PC-9 (cell line): ENCODE data around the gene INTS7. TPM values are rescaled to one million over a fixed set of nuclear protein-coding genes. Genes with fewer than 3 reads are reported as not detected.

Experiments
- BruUV-seq: library from RNA; stranded (reverse); fragments of 400-500 nt; replicated peaks from 2 replicates; lab custom pipeline; 2021; lab: Mats Ljungman, UMichigan
- CTCF ChIA-PET: fragments of 300-600 bp; sonication (Branson Sonifier 250); formaldehyde crosslinking; loops from one replicate; lab custom pipeline; 2022; ENCODE audit warnings: antibody characterized with exemption; lab: Charles Lee
- POLR2A ChIA-PET: fragments of 300-600 bp; sonication (Branson Sonifier 250); formaldehyde crosslinking; loops from one replicate; lab custom pipeline; 2022; ENCODE audit warnings: antibody characterized with exemption; ENCODE audit not compliant: unreplicated experiment; lab: Charles Lee
- DNase-seq, 2 experiments: peaks; one replicate each; pipeline versions ENCODE4 v3.0.0 to v3.0.0-alpha.2; 2015 to 2022; ENCODE audit warnings: mixed read lengths in 1 of 2
- H2AFZ ChIP-seq: fragments of 200-600 bp; sonication (generic); 2 replicates; pipeline ENCODE4 v1.8.1; 2017; ENCODE audit warnings: antibody characterized with exemption
- H3F3A ChIP-seq: fragments of 200-600 bp; sonication (generic); 2 replicates; pipeline ENCODE4 v1.8.1; 2017; ENCODE audit warnings: antibody characterized with exemption, mild to moderate bottlenecking, low read depth; ENCODE audit not compliant: insufficient read depth
- H3K27ac ChIP-seq: fragments of 200-600 bp; sonication (generic); 2 replicates; pipeline ENCODE4 v1.6.1; 2016; ENCODE audit warnings: mixed run types
- H3K27me3 ChIP-seq: fragments of 200-600 bp; sonication (generic); 2 replicates; pipeline ENCODE4 v1.6.1; 2016; ENCODE audit warnings: low read depth, mixed run types; ENCODE audit not compliant: insufficient read depth
- H3K36me3 ChIP-seq: fragments of 200-600 bp; sonication (generic); 2 replicates; pipeline ENCODE4 v1.6.1; 2016; ENCODE audit warnings: low read depth, mixed run types
- H3K4me1 ChIP-seq: fragments of 200-600 bp; sonication (generic); replicated peaks from 2 replicates; pipeline ENCODE4 v1.6.1; 2016; ENCODE audit warnings: mixed run types; ENCODE audit not compliant: insufficient read depth
- H3K4me2 ChIP-seq: fragments of 200-600 bp; sonication (generic); 2 replicates; pipeline ENCODE4 v1.6.1; 2017; ENCODE audit warnings: mixed run types
- H3K4me3 ChIP-seq: fragments of 200-600 bp; sonication (generic); 2 replicates; pipeline ENCODE4 v1.6.1; 2016; ENCODE audit warnings: mixed run types
- H3K79me2 ChIP-seq: fragments of 200-600 bp; sonication (generic); 2 replicates; pipeline ENCODE4 v1.6.1; 2017; ENCODE audit warnings: low read depth, mixed run types
- H3K9me2 ChIP-seq: fragments of 200-600 bp; sonication (generic); 2 replicates; pipeline ENCODE4 v1.8.1; 2017; ENCODE audit warnings: mild to moderate bottlenecking; ENCODE audit not compliant: insufficient read depth
- H3K9me3 ChIP-seq: fragments of 200-600 bp; sonication (generic); 2 replicates; pipeline ENCODE4 v1.8.1; 2016; ENCODE audit warnings: low read depth; ENCODE audit not compliant: insufficient read depth
- H4K20me1 ChIP-seq: fragments of 200-600 bp; sonication (generic); 2 replicates; pipeline ENCODE4 v1.8.1; 2017; ENCODE audit not compliant: insufficient read depth
- CTCF ChIP-seq: fragments of 200-600 bp; sonication (generic); conservative IDR thresholded peaks from 2 replicates; pipeline ENCODE4 v1.6.1; 2017; ENCODE audit warnings: mixed run types, antibody characterized with exemption, mild to moderate bottlenecking, moderate library complexity
- EZH2 ChIP-seq: fragments of 200-600 bp; sonication (generic); IDR thresholded peaks from 2 replicates; pipeline ENCODE4 v1.8.0; 2017; ENCODE audit warnings: antibody characterized with exemption, low read depth
- intact Hi-C: fragments of 100-400 bp; cut with micrococcal nuclease; formaldehyde crosslinking; loops from one replicate; pipeline ENCODE4 v1.10.0; 2022; ENCODE audit not compliant: unreplicated experiment
- total RNA-seq: library from RNA; stranded (reverse); gene quantifications from 2 replicates; pipeline ENCODE4 v1.2.3, GENCODE V29; 2021

The INTS7 gene
- total RNA-seq, 1 experiment from 2014 or later = 24.7 TPM

GRCh38 chr1:212077028-212077427, 41.7 kb upstream of the INTS7 start:
- DNase-seq = no peak

GRCh38 chr1:212074856-212075255, 39.5 kb upstream of the INTS7 start:
- Histone ChIP-seq H3K4me3 (no peak overlapping the region), H3K27me3 (no peaks in the 10 kb centered on the region), H3K79me2 (no peaks in the 10 kb centered on the region), H3F3A (no peaks in the 10 kb centered on the region), H2AFZ (no peak overlapping the region), H3K9me2 (no peaks in the 10 kb centered on the region), H3K4me1 (no peaks in the 10 kb centered on the region), H4K20me1 (no peaks in the 10 kb centered on the region), H3K4me2 (no peak overlapping the region), H3K9me3 (no peaks in the 10 kb centered on the region), H3K36me3 (peaks cover 24% of the 10 kb centered on the region), H3K27ac (no peak overlapping the region)
- intact Hi-C loops = loop anchor here (5.0 kb wide), 1 partner anchor 707 kb away; no protein-coding TSS in a partner anchor
- ChIA-PET CTCF (no interaction called here), POLR2A (no interaction called here)
- DNase-seq = no peak
- BruUV-seq = no TSS peak
- no peak for TF ChIP-seq EZH2
- no peak for TF ChIP-seq CTCF

More at GRCh38 chr1:212077028-212077427, 41.7 kb upstream of the INTS7 start:
- Histone ChIP-seq H4K20me1 (no peaks in the 10 kb centered on the region), H3K79me2 (no peaks in the 10 kb centered on the region), H3K9me2 (no peaks in the 10 kb centered on the region), H3K4me1 (no peaks in the 10 kb centered on the region), H3K4me2 (no peak overlapping the region), H3F3A (no peaks in the 10 kb centered on the region), H3K4me3 (no peak overlapping the region), H3K36me3 (peaks cover 24% of the 10 kb centered on the region), H3K9me3 (no peaks in the 10 kb centered on the region), H2AFZ (no peak overlapping the region), H3K27ac (no peak overlapping the region), H3K27me3 (no peaks in the 10 kb centered on the region)
- ChIA-PET POLR2A (no interaction called here), CTCF (no interaction called here)
- TF ChIP-seq CTCF (no peak), EZH2 (no peak)
- no TSS peak for BruUV-seq
- intact Hi-C loops = no loop called here

DNA sequence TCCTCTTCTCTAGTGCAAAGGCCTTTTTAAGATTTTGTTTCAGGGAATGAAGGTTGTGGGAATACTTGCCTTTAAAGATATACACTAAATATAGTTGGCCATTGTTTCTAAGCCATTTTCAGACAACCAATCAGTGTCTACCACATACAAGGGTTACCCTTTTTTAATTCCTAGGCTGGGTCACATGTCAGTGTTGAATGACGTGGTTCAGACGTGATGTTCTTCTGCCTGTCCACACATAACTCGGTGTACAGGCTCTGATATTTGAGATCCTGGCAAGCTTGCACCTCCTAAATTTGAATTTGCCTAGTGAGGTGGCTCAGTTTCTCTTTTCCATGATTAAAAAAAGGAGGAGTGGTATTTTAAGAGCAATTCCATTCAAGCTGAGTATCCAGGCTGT, 39.0 kb upstream of the INTS7 start:
- BruUV-seq = no TSS peak
- intact Hi-C loops = loop anchor here (5.0 kb wide), 1 partner anchor 708 kb away; no protein-coding TSS in a partner anchor
- no peak overlapping the region for H2AFZ ChIP-seq
- H3K4me2 ChIP-seq = no peak overlapping the region
- H3K9me2 ChIP-seq = no peaks in the 10 kb centered on the region
- H3K27ac ChIP-seq = no peak overlapping the region
- CTCF ChIA-PET = no interaction called here
- H3K36me3 ChIP-seq = peaks cover 24% of the 10 kb centered on the region
- no peaks in the 10 kb centered on the region for H3K27me3 ChIP-seq
- no peak overlapping the region for H3K4me3 ChIP-seq
- no peaks in the 10 kb centered on the region for H3K79me2 ChIP-seq
- TF ChIP-seq CTCF (no peak), EZH2 (no peak)
- no peak for DNase-seq
- no peaks in the 10 kb centered on the region for H3K4me1 ChIP-seq
- no peaks in the 10 kb centered on the region for H3K9me3 ChIP-seq
- H3F3A ChIP-seq = no peaks in the 10 kb centered on the region
- POLR2A ChIA-PET = no interaction called here
- no peaks in the 10 kb centered on the region for H4K20me1 ChIP-seq
